Stimulated activated CD8-positive, alpha-beta memory T cell treated with anti-CD3 and anti-CD28 coated beads, Interleukin-12 subunit alpha, Interleukin-12 subunit beta, amount 100 ng/mL, for 4 hours (primary cell): Measurements from ENCODE around the gene UXS1.

ENCODE experiments used
- DNase-seq: peaks from one replicate; pipeline ENCODE4 v3.0.0-alpha.2; 2020; ENCODE audit warnings: low read depth

The UXS1 gene

DNA sequence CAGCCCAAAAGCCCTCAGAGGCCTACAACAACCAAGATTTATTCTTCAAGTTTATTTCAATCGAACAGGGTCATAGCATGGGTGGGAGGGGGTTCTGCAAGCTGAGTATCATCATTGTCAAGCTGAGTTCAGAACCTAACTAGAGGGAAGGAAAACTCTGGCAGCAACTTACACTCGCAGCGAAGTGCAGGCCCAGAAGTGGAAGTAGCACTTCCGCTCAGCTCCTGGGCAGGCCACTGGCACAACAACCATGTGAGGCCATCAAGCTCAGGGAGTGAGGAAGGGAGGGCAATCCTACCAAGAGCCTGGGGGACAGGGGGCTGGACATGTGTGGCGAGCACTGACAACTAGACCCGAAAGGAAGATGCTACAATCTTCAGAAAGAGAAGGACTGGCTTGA lies 4.8 kb downstream of the UXS1 start:
- DNase-seq = no peak

DNA sequence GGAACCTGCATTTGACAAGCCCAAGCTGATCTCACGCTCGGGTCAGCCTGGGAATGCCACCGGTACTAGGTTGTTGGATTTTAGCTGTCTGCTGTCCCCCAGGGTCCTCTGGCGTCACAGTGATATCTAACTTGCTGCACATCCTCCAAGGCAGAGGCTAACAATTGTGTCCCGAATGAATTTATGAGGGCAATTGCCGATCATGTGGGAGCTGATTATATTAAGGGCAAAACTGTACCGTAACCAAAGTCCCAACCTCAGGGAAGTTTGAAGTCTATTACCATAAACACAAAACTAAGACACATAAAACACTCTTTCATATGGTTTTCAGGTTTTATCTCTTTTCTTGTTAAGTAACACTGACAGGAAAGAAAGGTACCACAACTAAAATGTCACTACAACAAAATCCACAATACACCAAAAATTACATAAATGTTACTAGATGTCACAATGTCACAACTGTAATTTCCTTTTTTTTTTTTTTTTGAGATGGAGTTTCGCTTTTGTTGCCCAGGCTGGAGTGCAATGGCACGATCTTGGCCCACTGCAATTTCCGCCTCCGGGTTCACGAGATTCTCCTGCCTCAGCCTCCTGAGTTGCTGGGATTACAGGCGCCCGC lies 6.7 kb downstream of the UXS1 start:
- no peak for DNase-seq

GRCh38 chr2:106185475-106186184 lies 8.5 kb downstream of the UXS1 start:
- DNase-seq = no peak

GRCh38 chr2:106184857-106185256 lies 9.2 kb downstream of the UXS1 start:
- DNase-seq = no peak

- DNase-seq = no peak
Observed at GRCh38 chr2:106184394-106184793, 9.7 kb downstream of the UXS1 start.

GRCh38 chr2:106183101-106183696 lies 10.9 kb downstream of the UXS1 start:
- no peak for DNase-seq

GRCh38 chr2:106181064-106181463 lies 13.0 kb downstream of the UXS1 start:
- DNase-seq = no peak

DNA sequence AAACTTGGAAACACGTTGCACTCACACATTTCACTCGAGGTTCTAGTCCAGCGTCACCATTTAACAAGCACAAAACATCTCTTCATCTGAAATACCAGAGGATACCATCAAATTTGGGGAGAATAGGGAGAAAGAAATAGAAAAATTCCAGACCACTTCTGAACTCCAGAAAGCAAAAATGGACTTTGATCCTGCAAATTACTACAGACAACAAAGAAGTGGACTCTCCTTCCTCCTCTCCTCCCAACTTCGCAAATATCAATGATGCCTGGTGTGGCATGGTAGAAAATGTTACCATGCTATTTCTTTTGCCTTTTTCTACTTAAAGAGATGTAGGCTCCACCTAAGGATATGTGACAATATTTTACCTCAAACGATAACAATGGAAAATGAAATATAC lies 13.5 kb downstream of the UXS1 start:
- no peak for DNase-seq

DNA sequence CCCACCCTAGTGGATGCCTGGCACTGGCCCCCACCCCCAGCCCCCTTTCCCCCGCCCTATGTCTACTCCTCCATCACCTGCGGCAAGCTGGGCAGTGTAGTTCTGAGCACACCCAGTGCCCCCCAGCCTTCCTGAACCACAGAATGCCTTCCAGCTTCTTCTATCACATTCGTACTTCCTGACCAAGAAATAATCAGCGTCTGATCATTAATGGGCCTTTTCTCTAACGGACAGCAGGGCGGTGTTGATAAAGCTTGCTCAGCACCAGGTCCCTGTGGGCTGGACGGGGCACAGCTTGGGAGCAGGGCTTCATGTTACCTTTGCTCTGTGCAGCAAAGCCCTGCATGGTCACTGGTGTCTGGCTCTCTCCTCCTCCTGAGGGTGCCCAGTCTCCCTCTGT lies 15.4 kb downstream of the UXS1 start:
- no peak for DNase-seq

- no peak for DNase-seq
Observed at GRCh38 chr2:106177581-106177980, 16.5 kb downstream of the UXS1 start.

DNA sequence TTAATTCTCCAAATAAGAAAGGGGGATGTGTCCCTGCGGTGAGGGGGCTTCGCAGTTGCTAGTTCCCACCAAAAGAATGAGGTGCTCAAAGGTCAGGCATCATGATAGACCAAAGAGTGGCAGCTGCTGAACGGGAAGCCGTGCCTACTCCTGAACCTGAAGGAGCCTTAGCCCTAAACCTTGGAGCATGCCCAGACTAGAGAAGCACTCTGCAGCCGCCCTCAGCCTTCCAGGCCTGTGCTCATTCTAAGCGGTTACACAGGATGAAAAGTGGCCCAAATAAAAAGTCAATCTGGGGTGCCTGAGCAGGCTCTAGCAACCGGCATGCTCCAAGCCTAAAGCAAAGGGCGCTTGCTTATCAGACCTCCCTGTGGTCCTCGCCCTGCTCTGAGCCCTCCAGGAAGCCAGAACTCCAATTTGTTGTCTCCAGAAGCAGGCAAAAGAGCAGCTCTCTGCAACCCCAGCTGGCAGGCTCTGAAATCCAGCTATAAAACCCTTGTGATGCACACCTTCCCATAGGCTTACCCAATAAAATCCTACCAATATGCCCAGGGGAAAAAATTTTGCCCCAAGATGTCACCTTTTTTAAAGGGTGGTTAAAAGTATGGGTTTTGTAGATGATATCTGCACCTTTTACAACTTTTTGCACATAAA lies 17.5 kb downstream of the UXS1 start:
- DNase-seq = no peak

- DNase-seq = no peak
Observed at GRCh38 chr2:106175086-106175850, 18.8 kb downstream of the UXS1 start.

- DNase-seq = no peak
Observed at GRCh38 chr2:106174056-106174455, 20.0 kb downstream of the UXS1 start.

DNA sequence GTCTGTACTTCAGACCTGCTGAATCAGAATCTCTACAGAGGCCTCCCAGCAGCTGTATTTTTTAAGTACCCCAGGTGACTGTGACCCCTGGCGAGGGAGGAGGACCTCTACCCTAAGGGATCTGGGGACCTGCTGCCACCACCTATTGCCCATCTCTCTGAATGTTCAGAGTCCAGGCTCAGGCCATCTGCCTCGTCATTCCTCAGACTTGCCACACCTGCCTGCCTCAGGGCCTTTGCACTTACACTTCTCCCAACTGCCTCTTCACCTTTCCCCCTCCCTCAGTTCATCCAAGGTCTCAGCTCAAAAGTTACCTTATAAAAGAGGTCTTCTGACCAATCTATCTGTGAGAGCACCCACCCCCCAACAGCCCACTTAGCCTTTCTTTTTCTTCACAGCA lies 21.5 kb downstream of the UXS1 start:
- no peak for DNase-seq

- no peak for DNase-seq
Observed at GRCh38 chr2:106168657-106169056, 25.4 kb downstream of the UXS1 start.

DNA sequence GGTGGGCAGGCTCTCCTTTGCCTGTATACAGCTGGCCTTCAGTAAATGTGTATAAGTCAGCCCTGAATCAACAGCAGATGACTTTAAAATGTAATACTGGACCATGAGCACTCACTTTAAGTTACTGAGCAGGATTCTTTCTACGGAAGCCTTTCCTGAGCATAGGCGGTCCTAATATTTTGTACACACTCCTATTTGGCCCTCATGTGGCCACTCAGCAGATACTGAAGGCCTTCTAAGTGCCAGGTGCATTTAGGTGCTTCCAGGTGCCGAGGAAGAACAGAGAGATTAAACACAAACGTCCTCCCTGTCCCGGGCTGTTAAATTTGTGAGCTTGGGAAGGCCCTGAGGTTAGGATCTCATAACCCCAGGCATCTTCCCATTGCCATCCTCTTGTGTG lies 27.0 kb downstream of the UXS1 start:
- no peak for DNase-seq

DNA sequence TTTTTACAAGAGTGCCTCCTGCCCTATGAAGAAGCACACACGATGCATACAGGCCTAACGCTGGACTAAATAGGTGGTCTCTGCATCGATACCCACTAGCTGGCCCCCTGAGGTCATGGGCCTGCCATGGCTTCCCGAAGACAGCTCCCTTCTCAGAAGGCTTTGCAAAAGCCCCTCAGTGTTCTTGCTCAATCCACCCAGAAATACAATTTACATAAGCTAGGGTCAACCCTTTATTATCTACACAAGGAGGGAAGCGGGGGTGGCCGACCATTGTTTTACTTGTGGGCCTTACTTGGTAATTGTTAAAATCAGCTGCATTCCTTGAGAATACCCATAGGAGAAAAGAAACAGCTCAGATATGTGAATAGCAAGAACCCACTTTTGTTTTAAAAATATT lies 28.5 kb downstream of the UXS1 start:
- no peak for DNase-seq

GRCh38 chr2:106165029-106165428 lies 29.1 kb downstream of the UXS1 start:
- no peak for DNase-seq

- no peak for DNase-seq
Observed at GRCh38 chr2:106163948-106164545, 30.1 kb downstream of the UXS1 start.

DNA sequence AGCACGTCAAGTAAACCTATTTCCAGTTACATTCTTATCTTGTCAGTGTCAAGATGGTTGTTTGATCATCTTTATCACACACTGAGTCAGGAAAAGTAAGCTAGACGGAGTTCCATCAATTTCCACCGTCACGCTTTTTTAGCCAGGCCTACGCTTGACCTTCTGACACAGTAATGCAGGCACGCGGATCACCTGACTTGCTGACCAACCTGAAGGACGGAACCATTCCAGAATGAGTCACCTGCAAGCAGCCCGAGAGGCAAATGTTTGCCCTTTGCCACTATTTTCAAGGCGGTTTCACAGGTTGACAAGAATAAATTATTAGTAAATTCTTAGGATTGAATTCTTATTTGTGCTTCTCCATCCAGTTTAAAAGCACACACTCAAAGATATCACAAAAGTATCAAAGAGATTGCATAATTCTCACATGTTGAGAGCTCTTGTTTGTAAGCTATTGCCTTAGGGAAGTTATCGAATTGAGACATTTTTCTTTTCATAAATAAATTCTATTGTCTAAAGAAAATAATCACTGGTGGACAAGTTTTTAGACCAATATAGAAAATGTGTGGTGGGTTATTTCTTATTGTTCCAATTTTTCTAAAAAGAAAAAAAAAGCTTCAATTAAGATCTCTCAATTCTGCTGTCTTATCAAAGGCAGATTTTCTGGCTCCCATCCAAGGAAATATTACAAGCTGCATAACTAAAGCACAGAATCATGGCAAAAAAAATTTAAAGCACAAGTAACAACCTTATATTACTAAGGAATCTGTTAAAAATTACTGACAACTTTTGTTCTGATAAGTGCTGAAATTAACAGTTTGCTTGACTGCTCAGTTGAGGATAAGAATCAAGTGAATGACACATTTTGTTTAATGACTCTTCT lies 31.9 kb downstream of the UXS1 start:
- no peak for DNase-seq

DNA sequence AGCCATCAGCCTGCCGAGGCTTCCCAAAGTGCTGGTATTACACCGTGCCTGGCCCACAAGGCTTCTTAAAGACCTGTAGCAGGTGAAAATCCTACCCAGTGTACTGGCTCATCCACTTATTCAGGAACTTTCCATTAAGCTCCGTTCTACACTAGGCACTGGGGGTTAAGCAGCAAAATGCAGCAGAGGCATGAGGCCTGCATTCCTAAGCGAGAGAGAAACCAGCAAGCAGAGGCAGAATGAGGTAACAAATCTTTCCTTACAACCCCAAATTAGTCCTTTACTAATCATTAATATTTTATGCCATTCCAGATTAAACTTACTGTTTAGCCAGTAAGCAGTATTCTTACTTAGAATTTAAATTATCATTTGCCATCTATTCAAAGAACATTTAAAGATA lies 32.8 kb downstream of the UXS1 start:
- no peak for DNase-seq
